MM.1S (cell line): ENCODE measurements around the gene PXN.

Source experiments
- DNase-seq: peaks from one replicate; pipeline ENCODE4 v3.0.0-alpha.2; 2015
- H2AFZ ChIP-seq: fragments of 300-600 bp; sonication (generic); 2 replicates; pipeline ENCODE4 v1.6.0; 2016; ENCODE audit warnings: antibody characterized with exemption, low read length
- H3F3A ChIP-seq: fragments of 300-600 bp; sonication (generic); 2 replicates; pipeline ENCODE4 v1.6.1; 2016; ENCODE audit warnings: mild to moderate bottlenecking, antibody characterized with exemption, low read length, moderate library complexity, mixed read lengths; ENCODE audit not compliant: insufficient read depth
- H3K27ac ChIP-seq: fragments of 300-600 bp; sonication (generic); 2 replicates; pipeline ENCODE4 v1.5.1; 2016; ENCODE audit warnings: mild to moderate bottlenecking, low read length
- H3K27me3 ChIP-seq: fragments of 300-600 bp; sonication (generic); replicated peaks from 2 replicates; pipeline ENCODE4 v1.6.0; 2016; ENCODE audit warnings: low read length; ENCODE audit not compliant: insufficient read depth
- H3K36me3 ChIP-seq: fragments of 300-600 bp; sonication (generic); replicated peaks from 2 replicates; pipeline ENCODE4 v1.6.1; 2016; ENCODE audit warnings: mild to moderate bottlenecking, low read length, mixed read lengths; ENCODE audit not compliant: insufficient read depth
- H3K4me1 ChIP-seq: fragments of 300-600 bp; sonication (generic); 2 replicates; pipeline ENCODE4 v1.6.1; 2016; ENCODE audit warnings: low read length, mixed read lengths
- H3K4me2 ChIP-seq: fragments of 300-600 bp; sonication (generic); 2 replicates; pipeline ENCODE4 v1.6.0; 2016; ENCODE audit warnings: low read depth, low read length
- H3K4me3 ChIP-seq: fragments of 300-600 bp; sonication (generic); 2 replicates; pipeline ENCODE4 v1.5.1; 2016; ENCODE audit warnings: low read length, mixed read lengths
- H3K79me2 ChIP-seq: fragments of 300-600 bp; sonication (generic); 2 replicates; pipeline ENCODE4 v1.6.1; 2016; ENCODE audit warnings: mixed run types, low read length, mixed read lengths
- H3K9ac ChIP-seq: fragments of 300-600 bp; sonication (generic); 2 replicates; pipeline ENCODE4 v1.6.1; 2016; ENCODE audit warnings: low read length, mixed read lengths
- H3K9me2 ChIP-seq: fragments of 300-600 bp; sonication (generic); replicated peaks from 2 replicates; pipeline ENCODE4 v1.6.1; 2016; ENCODE audit warnings: mild to moderate bottlenecking, low read length, mixed read lengths; ENCODE audit not compliant: insufficient read depth
- H3K9me3 ChIP-seq: fragments of 300-600 bp; sonication (generic); replicated peaks from 2 replicates; pipeline ENCODE4 v1.6.1; 2016; ENCODE audit warnings: mild to moderate bottlenecking, low read length, mixed read lengths; ENCODE audit not compliant: insufficient read depth
- H4K20me1 ChIP-seq: fragments of 300-600 bp; sonication (generic); 2 replicates; pipeline ENCODE4 v1.6.1; 2016; ENCODE audit warnings: mild to moderate bottlenecking, low read length, moderate library complexity, mixed read lengths; ENCODE audit not compliant: insufficient read depth
- EZH2 ChIP-seq: fragments of 300-600 bp; sonication (generic); optimal IDR thresholded peaks from 2 replicates; pipeline ENCODE3; 2017; ENCODE audit warnings: low read depth, mild to moderate bottlenecking, antibody characterized with exemption, low read length, mixed read lengths
- EZH2phosphoT487 ChIP-seq: fragments of 300-600 bp; sonication (generic); IDR thresholded peaks from 2 replicates; pipeline ENCODE4 v1.6.1; 2018; ENCODE audit warnings: antibody characterized with exemption, low read length
- TF ChIP-seq, protein P1 (sequence below): fragments of 300-600 bp; sonication (generic); IDR thresholded peaks from 2 replicates; pipeline ENCODE4 v1.5.1; 2016; ENCODE audit warnings: antibody characterized with exemption, low read length, mixed read lengths

The PXN gene

DNA sequence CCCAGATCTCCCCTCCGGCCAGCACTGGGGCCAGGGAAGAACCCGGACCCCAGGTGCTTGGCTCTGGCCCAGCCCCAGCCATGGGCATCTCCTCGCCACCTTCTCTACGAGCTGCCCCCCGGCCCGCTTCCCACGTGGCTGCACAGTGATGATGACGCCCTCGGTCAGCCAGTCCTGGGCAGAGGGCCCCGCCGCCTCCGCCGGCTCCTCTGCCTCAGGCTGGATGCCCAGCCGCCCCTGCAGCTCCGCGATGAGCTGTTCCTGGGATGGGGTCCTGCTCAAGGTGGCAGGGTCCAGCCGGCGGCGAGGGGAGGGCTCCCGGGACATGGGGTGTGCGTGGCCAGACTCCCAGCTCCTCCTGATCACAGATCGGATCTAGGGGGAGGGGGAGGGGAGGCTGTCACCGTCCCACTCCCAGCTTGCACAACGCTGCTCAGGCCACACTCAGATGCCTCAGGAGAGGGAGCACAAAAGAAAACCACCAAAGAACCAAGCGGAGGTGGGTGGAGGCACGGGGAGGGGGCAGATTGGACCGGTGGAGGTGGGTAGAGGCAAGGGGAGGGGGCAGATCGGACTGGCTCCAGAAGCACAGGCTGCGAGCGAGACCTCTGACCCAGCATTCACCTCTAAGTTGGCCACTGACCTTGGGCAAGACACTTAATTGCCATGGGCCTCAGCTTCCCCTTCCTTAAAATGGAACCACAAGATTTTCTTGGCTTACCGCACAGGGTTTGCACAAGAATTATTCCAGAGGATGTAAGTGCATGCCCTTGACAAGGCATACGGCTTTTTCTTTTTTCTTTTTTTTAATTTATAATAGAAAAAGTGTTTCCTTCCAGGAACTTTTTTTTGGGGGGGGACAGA lies 48.6 kb downstream of the PXN start:
- H3F3A ChIP-seq = no peaks in the 10 kb centered on the region
- H3K27ac ChIP-seq = no peak overlapping the region
- no peaks in the 10 kb centered on the region for H3K79me2 ChIP-seq
- TF ChIP-seq, protein P1, sequence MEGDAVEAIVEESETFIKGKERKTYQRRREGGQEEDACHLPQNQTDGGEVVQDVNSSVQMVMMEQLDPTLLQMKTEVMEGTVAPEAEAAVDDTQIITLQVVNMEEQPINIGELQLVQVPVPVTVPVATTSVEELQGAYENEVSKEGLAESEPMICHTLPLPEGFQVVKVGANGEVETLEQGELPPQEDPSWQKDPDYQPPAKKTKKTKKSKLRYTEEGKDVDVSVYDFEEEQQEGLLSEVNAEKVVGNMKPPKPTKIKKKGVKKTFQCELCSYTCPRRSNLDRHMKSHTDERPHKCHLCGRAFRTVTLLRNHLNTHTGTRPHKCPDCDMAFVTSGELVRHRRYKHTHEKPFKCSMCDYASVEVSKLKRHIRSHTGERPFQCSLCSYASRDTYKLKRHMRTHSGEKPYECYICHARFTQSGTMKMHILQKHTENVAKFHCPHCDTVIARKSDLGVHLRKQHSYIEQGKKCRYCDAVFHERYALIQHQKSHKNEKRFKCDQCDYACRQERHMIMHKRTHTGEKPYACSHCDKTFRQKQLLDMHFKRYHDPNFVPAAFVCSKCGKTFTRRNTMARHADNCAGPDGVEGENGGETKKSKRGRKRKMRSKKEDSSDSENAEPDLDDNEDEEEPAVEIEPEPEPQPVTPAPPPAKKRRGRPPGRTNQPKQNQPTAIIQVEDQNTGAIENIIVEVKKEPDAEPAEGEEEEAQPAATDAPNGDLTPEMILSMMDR = no peak
- no peak for TF ChIP-seq EZH2phosphoT487
- TF ChIP-seq EZH2 = no peak
- no peaks in the 10 kb centered on the region for H3K9me2 ChIP-seq
- no peaks in the 10 kb centered on the region for H4K20me1 ChIP-seq
- H3K4me3 ChIP-seq = no peak overlapping the region
- H3K4me1 ChIP-seq = no peaks in the 10 kb centered on the region
- no peaks in the 10 kb centered on the region for H3K9me3 ChIP-seq
- H3K4me2 ChIP-seq = no peak overlapping the region
- no peaks in the 10 kb centered on the region for H3K27me3 ChIP-seq
- no peak overlapping the region for H3K9ac ChIP-seq
- H3K36me3 ChIP-seq = no peaks in the 10 kb centered on the region
- DNase-seq = no peak
- H2AFZ ChIP-seq = no peak overlapping the region

DNA sequence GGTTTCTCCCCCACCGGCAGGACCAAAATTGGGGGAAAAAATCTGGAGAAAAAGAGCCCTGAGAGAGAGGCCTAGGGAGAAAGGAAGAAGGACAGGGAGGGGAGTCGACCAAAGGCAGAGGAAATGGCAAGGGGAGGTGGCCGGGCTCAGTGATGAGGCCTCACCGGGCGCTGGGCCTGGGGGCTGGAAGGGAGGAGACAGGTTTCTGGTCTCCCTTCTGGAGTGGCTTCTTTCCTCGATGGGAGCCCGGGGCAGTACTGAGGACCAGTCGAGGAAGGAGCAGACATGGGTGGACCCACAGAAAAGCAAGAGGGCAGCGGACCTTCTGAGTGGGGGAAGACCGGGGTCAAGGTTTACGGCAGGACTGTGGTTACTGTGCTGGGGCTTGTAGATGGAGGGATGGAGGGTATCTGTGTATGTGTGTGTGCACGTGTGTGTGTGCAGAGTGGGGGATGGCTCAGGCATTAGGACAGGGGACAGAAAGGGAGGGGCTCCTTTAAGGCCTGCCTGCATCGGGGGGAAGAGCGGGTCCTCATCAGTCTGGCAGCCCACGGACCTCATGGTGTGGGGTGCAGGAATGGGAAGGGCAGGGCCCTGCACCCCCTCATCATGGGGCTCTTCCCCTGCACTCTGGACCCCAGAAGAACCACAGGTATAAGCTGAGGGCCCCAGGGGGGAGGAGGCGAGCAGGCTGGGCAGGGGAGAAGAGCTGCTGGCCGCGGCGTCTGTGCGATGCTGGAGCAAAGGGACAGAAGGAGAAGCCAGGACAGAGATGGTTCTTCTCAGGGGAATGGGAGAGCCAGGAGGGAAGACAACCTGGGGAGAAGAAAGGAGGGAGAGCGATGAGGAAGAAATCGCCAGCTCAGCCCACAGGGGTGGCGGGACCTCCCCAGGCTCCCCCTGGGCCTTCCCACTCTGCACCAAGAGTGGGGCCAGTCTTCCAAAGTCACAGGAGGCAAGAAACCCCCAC lies 49.5 kb downstream of the PXN start:
- Histone ChIP-seq H3K9me2 (no peaks in the 10 kb centered on the region), H3K36me3 (no peaks in the 10 kb centered on the region), H3F3A (no peaks in the 10 kb centered on the region), H3K79me2 (no peaks in the 10 kb centered on the region), H3K9me3 (no peaks in the 10 kb centered on the region), H3K27me3 (no peaks in the 10 kb centered on the region), H3K9ac (no peak overlapping the region), H3K27ac (no peak overlapping the region), H3K4me1 (no peaks in the 10 kb centered on the region), H2AFZ (no peak overlapping the region), H3K4me3 (no peak overlapping the region), H3K4me2 (no peak overlapping the region), H4K20me1 (no peaks in the 10 kb centered on the region)
- no peak for DNase-seq
- no peak for TF ChIP-seq EZH2phosphoT487
- no peak for TF ChIP-seq EZH2
- TF ChIP-seq, protein P1 = no peak

DNA sequence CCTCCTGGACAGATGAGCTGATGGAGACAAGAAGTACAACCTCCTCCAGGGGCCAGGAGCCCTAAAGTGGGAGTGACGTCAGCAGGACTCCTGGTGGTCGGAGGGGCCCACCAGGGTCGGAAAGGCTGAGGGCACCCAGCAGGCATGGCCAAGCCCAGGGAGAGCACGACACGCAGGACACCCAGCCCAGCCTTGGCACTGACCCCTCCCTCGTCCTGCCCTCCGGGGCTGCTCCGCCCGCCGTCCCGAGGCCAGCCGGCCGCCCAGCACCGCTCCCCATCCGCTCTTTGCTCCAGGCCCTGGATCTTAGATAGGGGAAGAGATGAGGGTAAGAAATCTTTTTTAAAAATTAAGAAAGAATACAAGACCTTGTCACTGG lies 50.2 kb downstream of the PXN start:
- Histone ChIP-seq H3K36me3 (no peaks in the 10 kb centered on the region), H3K4me1 (no peaks in the 10 kb centered on the region), H2AFZ (no peak overlapping the region), H3K4me2 (no peak overlapping the region), H3K27me3 (no peaks in the 10 kb centered on the region), H3K9me2 (no peaks in the 10 kb centered on the region), H3K9me3 (no peaks in the 10 kb centered on the region), H3K4me3 (no peak overlapping the region), H3K79me2 (no peaks in the 10 kb centered on the region), H4K20me1 (no peaks in the 10 kb centered on the region), H3F3A (no peaks in the 10 kb centered on the region), H3K9ac (no peak overlapping the region), H3K27ac (no peak overlapping the region)
- DNase-seq = no peak
- TF ChIP-seq EZH2phosphoT487 (no peak), EZH2 (no peak)
- TF ChIP-seq, protein P1 = no peak
